Stimulated activated CD4-positive, alpha-beta T cell treated with anti-CD3 and anti-CD28 coated beads, Interleukin-2, amount 100 ng/mL, for 4 hours (primary cell): ENCODE results near the gene PCGF3.
"Not testable (repeated sequence)": the region's sequence is repeated elsewhere in the genome, so short reads cannot be mapped to it uniquely, and the experiment has no call there.

Source experiments
- DNase-seq: peaks from one replicate; pipeline ENCODE4 v3.0.0-alpha.2; 2020; ENCODE audit warnings: low read depth

PCGF3 gene

GRCh38 chr4:764405-765169 is 59.0 kb downstream of the PCGF3 start:
- no peak for DNase-seq

GRCh38 chr4:766152-766515 is 60.5 kb downstream of the PCGF3 start:
- no peak for DNase-seq

GRCh38 chr4:766559-767283 is 61.1 kb downstream of the PCGF3 start:
- no peak for DNase-seq

GRCh38 chr4:768076-768475 is 62.4 kb downstream of the PCGF3 start:
- DNase-seq: no peak

GRCh38 chr4:768995-769394 is 63.4 kb downstream of the PCGF3 start:
- no peak for DNase-seq

- no peak for DNase-seq
Measured at GRCh38 chr4:769511-769910, 63.9 kb downstream of the PCGF3 start.

- DNase-seq: no peak
Measured at GRCh38 chr4:770022-770421, 64.4 kb downstream of the PCGF3 start.

GRCh38 chr4:771464-771863 is 65.8 kb downstream of the PCGF3 start:
- no peak for DNase-seq

- no peak for DNase-seq
Measured at GRCh38 chr4:772118-772517, 66.5 kb downstream of the PCGF3 start.

- no peak for DNase-seq
Measured at GRCh38 chr4:772776-773175, 67.1 kb downstream of the PCGF3 start.

- no peak for DNase-seq
Measured at GRCh38 chr4:773214-773613, 67.6 kb downstream of the PCGF3 start.

- not testable (repeated sequence) for DNase-seq
Measured at GRCh38 chr4:774419-775092, 68.9 kb downstream of the PCGF3 start.

- not testable (repeated sequence) for DNase-seq
Measured at GRCh38 chr4:775485-775884, 69.9 kb downstream of the PCGF3 start.

- no peak for DNase-seq
Measured at GRCh38 chr4:776743-777441, 71.3 kb downstream of the PCGF3 start.

- DNase-seq: no peak
Measured at GRCh38 chr4:777520-778262, 72.1 kb downstream of the PCGF3 start.

GRCh38 chr4:779555-779954 is 73.9 kb downstream of the PCGF3 start:
- DNase-seq: no peak

- not testable (repeated sequence) for DNase-seq
Measured at GRCh38 chr4:780255-780654, 74.6 kb downstream of the PCGF3 start.

- no peak for DNase-seq
Measured at GRCh38 chr4:780716-781492, 75.3 kb downstream of the PCGF3 start.

GRCh38 chr4:781493-782216 is 76.0 kb downstream of the PCGF3 start:
- DNase-seq: peak; percentile 97
